WI38 (cell line): ENCODE results near the gene FERMT2.

Experiments
- H3K4me3 ChIP-seq: 2 replicates; pipeline ENCODE4 v1.5.1; 2011; ENCODE audit warnings: low read depth, mild to moderate bottlenecking, control low read depth, low read length
- TF ChIP-seq, protein P1 (sequence below): IDR thresholded peaks from 2 replicates; pipeline ENCODE4 v1.5.1; 2012; ENCODE audit warnings: low read depth, mild to moderate bottlenecking, control low read depth, low read length

Gene FERMT2

DNA sequence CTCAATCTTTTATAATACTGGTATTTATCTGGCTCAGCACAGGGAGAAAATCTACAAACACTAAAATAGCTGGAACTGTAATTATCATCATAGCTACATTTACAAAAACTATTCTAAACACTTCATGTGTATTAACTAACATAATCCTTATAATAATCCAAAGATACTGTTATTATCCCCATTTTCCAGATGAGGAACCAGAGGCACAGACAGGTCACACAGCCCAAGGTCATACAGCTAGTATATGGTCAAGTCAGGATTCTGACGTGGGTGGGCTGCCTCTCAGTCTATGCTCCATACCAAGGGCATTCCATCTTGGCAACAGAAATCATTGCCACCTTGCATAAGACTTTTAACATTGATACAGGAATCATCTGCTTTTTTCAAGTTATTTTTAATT, 11.4 kb downstream of the FERMT2 start:
- H3K4me3 ChIP-seq, result no peak overlapping the region
- TF ChIP-seq, protein P1, sequence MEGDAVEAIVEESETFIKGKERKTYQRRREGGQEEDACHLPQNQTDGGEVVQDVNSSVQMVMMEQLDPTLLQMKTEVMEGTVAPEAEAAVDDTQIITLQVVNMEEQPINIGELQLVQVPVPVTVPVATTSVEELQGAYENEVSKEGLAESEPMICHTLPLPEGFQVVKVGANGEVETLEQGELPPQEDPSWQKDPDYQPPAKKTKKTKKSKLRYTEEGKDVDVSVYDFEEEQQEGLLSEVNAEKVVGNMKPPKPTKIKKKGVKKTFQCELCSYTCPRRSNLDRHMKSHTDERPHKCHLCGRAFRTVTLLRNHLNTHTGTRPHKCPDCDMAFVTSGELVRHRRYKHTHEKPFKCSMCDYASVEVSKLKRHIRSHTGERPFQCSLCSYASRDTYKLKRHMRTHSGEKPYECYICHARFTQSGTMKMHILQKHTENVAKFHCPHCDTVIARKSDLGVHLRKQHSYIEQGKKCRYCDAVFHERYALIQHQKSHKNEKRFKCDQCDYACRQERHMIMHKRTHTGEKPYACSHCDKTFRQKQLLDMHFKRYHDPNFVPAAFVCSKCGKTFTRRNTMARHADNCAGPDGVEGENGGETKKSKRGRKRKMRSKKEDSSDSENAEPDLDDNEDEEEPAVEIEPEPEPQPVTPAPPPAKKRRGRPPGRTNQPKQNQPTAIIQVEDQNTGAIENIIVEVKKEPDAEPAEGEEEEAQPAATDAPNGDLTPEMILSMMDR, result no peak

DNA sequence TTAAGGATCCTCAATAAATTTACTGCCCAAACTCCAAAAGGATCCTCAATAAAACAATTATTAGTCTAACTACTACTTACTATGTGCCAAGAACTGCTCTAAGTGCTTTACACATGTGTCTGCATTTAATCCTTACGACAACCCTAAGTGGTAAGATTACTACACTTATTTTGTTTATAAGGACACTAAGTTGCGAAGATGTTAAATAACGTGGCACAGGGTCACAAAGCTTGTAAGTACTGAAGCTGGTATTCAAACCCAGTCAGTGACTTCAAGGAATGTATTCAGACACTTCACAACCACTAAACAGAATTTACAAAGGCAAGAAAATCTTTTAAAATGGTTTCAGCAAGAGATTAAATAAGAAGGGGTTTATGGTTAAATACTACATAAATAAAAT, 13.0 kb downstream of the FERMT2 start:
- TF ChIP-seq, protein P1, result no peak
- no peak overlapping the region for H3K4me3 ChIP-seq

DNA sequence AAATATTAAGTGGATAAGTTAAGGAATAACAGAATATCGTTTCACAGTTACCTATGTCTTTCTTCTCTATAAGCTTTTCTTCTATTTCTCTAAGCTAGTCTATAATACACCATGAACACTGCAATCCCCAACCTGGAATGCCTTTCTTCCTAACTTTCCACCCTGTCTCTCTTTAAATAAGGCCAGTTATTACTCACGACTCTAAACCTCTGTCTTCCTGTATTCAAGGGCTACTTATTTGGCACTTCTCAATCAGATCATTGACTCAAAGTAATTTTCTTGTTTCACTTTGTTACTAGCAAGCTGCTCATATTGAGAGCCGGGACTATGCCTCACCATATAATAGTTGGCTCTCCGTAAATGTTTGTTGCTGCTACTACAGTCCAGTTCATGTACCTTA, 13.5 kb downstream of the FERMT2 start:
- TF ChIP-seq, protein P1, result no peak

DNA sequence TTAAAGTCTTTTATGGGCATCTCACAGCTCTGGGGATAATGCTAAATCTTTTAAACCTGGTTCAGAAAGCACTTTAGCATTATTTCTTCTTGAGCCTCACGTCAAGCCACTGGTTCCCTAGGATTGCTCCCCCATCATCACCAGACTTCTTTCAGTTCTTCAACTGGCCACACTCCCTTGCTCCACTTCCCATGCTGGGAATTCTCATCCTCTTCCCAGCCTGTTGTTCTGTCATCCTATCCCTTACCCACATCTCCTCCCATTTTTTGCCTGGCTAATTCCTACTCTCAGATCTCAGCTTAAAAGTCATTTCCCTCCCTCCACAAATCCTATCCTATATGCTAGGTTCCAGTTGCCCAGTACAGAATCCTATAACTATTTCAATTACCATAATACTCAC, 14.4 kb downstream of the FERMT2 start:
- TF ChIP-seq, protein P1, result no peak

More for the DNA sequence above, 13.5 kb downstream of the FERMT2 start:
- H3K4me3 ChIP-seq, result no peak overlapping the region

GRCh38 chr14:52935833-52936232, 15.0 kb downstream of the FERMT2 start:
- TF ChIP-seq, protein P1, result no peak
- H3K4me3 ChIP-seq, result no peak overlapping the region

More for the DNA sequence above, 14.4 kb downstream of the FERMT2 start:
- H3K4me3 ChIP-seq, result no peak overlapping the region

DNA sequence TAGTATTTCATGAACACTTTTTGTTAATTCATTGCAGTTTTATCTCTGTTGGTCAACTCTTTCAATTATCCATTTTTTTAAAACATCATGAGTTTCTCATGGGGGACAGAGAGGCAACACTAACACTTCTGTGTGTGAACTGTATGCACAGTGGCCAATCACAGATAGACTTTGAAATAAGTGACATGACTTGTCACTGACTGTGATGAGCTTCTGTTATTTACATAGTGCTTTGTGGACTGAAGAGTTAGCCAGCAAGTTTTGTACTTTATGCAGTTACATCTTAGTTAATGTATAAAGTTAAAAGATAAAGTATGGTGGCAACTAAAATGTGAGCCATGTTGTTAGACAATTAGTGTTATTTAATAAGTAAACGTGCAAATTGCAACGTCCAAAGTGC, 16.1 kb downstream of the FERMT2 start:
- TF ChIP-seq, protein P1, result no peak
- H3K4me3 ChIP-seq, result no peak overlapping the region

- no peak overlapping the region for H3K4me3 ChIP-seq
- TF ChIP-seq, protein P1, result no peak
Observed at GRCh38 chr14:52929192-52929807, 21.6 kb downstream of the FERMT2 start.
